ENCODE data around the gene PRR33. TPM values are rescaled to one million over a fixed set of nuclear protein-coding genes. Genes with fewer than 3 reads are reported as not detected.

PRR33 gene
- total and polyA plus RNA-seq, 4 donors, result 0.08 to 0.13 TPM; not detected in 2

- Histone ChIP-seq H3K27ac (ENCODE audit: low read depth in 1 of 2, low read length in 1 of 2) (no peak overlapping the region), H3K27me3 (ENCODE audit: control insufficient read depth in 3 of 3, insufficient read depth in 3 of 3, low read length in 2 of 3) (no peaks in the 10 kb centered on the region), H3K36me3 (ENCODE audit: control insufficient read depth in 4 of 4, insufficient read depth in 4 of 4, low read length in 4 of 4) (no peaks in the 10 kb centered on the region), H3K4me3 (no peak overlapping the region), H3K9me3 (ENCODE audit: control insufficient read depth in 4 of 4, insufficient read depth in 3 of 4, low read length in 3 of 4) (no peaks in the 10 kb centered on the region), H3K9ac (ENCODE audit: insufficient read depth in 1 of 2, low read length in 2 of 2) (no peak overlapping the region), H3K4me1 (ENCODE audit: control insufficient read depth in 5 of 5, insufficient read depth in 5 of 5, low read length in 5 of 5) (peaks cover 0 to 38% (median 5%) of the 10 kb centered on the region in 5 donors)
- WGBS, 2 donors, result 76 to 82% methylated on average over 17 of the region's 17 CpGs
- no peak for TF ChIP-seq CTCF (IDR thresholded peaks at IDR 0.05; ENCODE audit: control extremely low read depth, extremely low read depth)
- ATAC-seq (ENCODE audit: insufficient read depth, low FRiP score) (no peak), DNase-seq (no peak)
Observed at GRCh38 chr11:1924181-1924580, 32.5 kb upstream of the PRR33 start.

- Histone ChIP-seq H3K27me3 (ENCODE audit: control insufficient read depth in 3 of 3, insufficient read depth in 3 of 3, low read length in 2 of 3) (no peaks in the 10 kb centered on the region), H3K4me3 (no peak overlapping the region), H3K36me3 (ENCODE audit: control insufficient read depth in 4 of 4, insufficient read depth in 4 of 4, low read length in 4 of 4) (no peaks in the 10 kb centered on the region), H3K27ac (ENCODE audit: low read depth in 1 of 2, low read length in 1 of 2) (no peak overlapping the region), H3K4me1 (ENCODE audit: control insufficient read depth in 5 of 5, insufficient read depth in 5 of 5, low read length in 5 of 5) (peaks cover 0 to 38% (median 5%) of the 10 kb centered on the region in 5 donors), H3K9ac (ENCODE audit: insufficient read depth in 1 of 2, low read length in 2 of 2) (no peak overlapping the region), H3K9me3 (ENCODE audit: control insufficient read depth in 4 of 4, insufficient read depth in 3 of 4, low read length in 3 of 4) (no peaks in the 10 kb centered on the region)
- no peak for DNase-seq
- no peak for TF ChIP-seq CTCF (IDR thresholded peaks at IDR 0.05; ENCODE audit: control extremely low read depth, extremely low read depth)
- no peak for ATAC-seq (ENCODE audit: insufficient read depth, low FRiP score)
- 87 to 92% methylated on average over 22 of the region's 22 CpGs for WGBS, 2 donors
Observed at GRCh38 chr11:1923201-1923956, 31.7 kb upstream of the PRR33 start.

- H3K9ac ChIP-seq (ENCODE audit: insufficient read depth in 1 of 2, low read length in 2 of 2), result no peak overlapping the region
- no peaks in the 10 kb centered on the region for H3K9me3 ChIP-seq (ENCODE audit: control insufficient read depth in 4 of 4, insufficient read depth in 3 of 4, low read length in 3 of 4)
- H3K27me3 ChIP-seq (ENCODE audit: control insufficient read depth in 3 of 3, insufficient read depth in 3 of 3, low read length in 2 of 3), result no peaks in the 10 kb centered on the region
- peaks cover 0 to 34% (median 5%) of the 10 kb centered on the region in 5 donors for H3K4me1 ChIP-seq (ENCODE audit: control insufficient read depth in 5 of 5, insufficient read depth in 5 of 5, low read length in 5 of 5)
- no peak overlapping the region for H3K4me3 ChIP-seq
- peak in 1 of 3 donors; percentile 43 for DNase-seq
- no peak for TF ChIP-seq CTCF (IDR thresholded peaks at IDR 0.05; ENCODE audit: control extremely low read depth, extremely low read depth)
- 75 to 76% methylated on average over 14 of the region's 14 CpGs for WGBS, 2 donors
- peak overlapping the region in 1 of 2 donors; percentile 2 for H3K27ac ChIP-seq (ENCODE audit: low read depth in 1 of 2, low read length in 1 of 2)
- H3K36me3 ChIP-seq (ENCODE audit: control insufficient read depth in 4 of 4, insufficient read depth in 4 of 4, low read length in 4 of 4), result no peaks in the 10 kb centered on the region
- ATAC-seq (ENCODE audit: insufficient read depth, low FRiP score), result no peak
Observed at GRCh38 chr11:1922481-1923081, 30.9 kb upstream of the PRR33 start.
